IPS DF 6.9 (cell line): Measurements from ENCODE around the gene AP3M1.
A peak's percentile ranks its signal among the peaks of the same experiment; 100 is the strongest.

Experiments used
- DNase-seq: peaks from one replicate; pipeline ENCODE4 v3.0.0-alpha.2; 2013; ENCODE audit warnings: low read depth, low spot score
- H3K27ac ChIP-seq: one replicate; pipeline ENCODE4 v1.5.1; 2013; ENCODE audit warnings: low read length, control low read depth
- H3K27me3 ChIP-seq: 2 replicates; pipeline ENCODE4 v1.6.1; 2013; ENCODE audit warnings: mild to moderate bottlenecking, low read length; ENCODE audit not compliant: control insufficient read depth, insufficient read depth
- H3K36me3 ChIP-seq: 2 replicates; pipeline ENCODE4 v1.6.1; 2013; ENCODE audit warnings: low read length; ENCODE audit not compliant: control insufficient read depth, insufficient read depth
- H3K4me1 ChIP-seq: 2 replicates; pipeline ENCODE4 v1.6.1; 2013; ENCODE audit warnings: low read length; ENCODE audit not compliant: control insufficient read depth, insufficient read depth
- H3K4me3 ChIP-seq: 2 replicates; pipeline ENCODE4 v1.5.1; 2013; ENCODE audit warnings: mild to moderate bottlenecking, low read length
- H3K9me3 ChIP-seq: 2 replicates; pipeline ENCODE4 v1.6.1; 2013; ENCODE audit warnings: low read length, inconsistent platforms; ENCODE audit not compliant: control insufficient read depth, insufficient read depth
- WGBS: extraction: QIAGEN DNeasy Blood & Tissue Kit; methylation state at CpG from one replicate; pipeline ENCODE4 v1.1.7; 2013; ENCODE audit warnings: mixed read lengths, missing lambda C conversion rate; ENCODE audit not compliant: insufficient read length, insufficient coverage; 5-methylcytosine and 5-hydroxymethylcytosine counted together

Gene AP3M1

DNA sequence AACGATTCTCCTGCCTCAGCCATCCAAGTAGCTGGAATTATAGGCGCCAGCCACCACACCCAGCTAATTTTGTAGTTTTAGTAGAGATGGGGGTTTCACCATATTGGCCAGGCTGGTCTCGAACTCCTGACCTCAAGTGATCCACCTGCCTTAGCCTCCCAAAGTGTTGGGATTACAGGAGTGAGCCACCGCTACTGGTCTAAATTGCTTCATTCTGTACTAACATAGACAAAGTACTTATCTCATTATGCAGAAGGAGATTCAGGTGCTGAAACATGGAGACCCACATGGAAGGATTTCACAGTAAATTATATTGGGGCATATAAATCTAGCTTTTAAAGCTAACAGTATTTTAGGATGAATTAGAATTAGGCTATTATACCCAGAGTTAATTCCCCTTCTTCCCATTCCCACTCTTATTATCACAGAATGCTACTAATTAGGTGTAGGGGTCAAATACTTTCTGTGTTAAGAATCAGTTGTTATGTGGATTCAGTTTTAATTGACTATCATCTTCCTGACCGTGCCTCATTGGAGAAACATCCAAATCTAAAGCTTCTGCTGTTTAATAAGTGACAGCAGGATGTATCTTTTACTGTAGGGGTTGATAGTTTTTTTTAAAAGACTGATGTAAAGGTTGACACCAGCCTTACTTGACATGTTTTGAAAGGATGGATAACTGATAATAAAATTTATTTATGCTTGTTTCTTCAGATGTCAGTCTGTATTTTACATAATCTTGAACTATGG lies 27.6 kb upstream of the AP3M1 start:
- Histone ChIP-seq H3K27me3 (no peaks in the 10 kb centered on the region), H3K36me3 (no peaks in the 10 kb centered on the region), H3K9me3 (no peaks in the 10 kb centered on the region), H3K27ac (no peak overlapping the region), H3K4me3 (no peak overlapping the region), H3K4me1 (no peaks in the 10 kb centered on the region; the same call in 1 of the 2 replicates)
- no CpG with 5 or more reads among the region's 5 CpGs for WGBS
- no peak for DNase-seq

GRCh38 chr10:74177140-74177677 lies 26.6 kb upstream of the AP3M1 start:
- Histone ChIP-seq H3K27ac (no peak overlapping the region), H3K9me3 (no peaks in the 10 kb centered on the region), H3K4me1 (no peaks in the 10 kb centered on the region; the same call in 1 of the 2 replicates), H3K27me3 (no peaks in the 10 kb centered on the region), H3K36me3 (no peaks in the 10 kb centered on the region), H3K4me3 (peak overlapping the region; percentile 53)
- no CpG with 5 or more reads among the region's 13 CpGs for whole genome bisulfite sequencing
- no peak for DNase-seq

DNA sequence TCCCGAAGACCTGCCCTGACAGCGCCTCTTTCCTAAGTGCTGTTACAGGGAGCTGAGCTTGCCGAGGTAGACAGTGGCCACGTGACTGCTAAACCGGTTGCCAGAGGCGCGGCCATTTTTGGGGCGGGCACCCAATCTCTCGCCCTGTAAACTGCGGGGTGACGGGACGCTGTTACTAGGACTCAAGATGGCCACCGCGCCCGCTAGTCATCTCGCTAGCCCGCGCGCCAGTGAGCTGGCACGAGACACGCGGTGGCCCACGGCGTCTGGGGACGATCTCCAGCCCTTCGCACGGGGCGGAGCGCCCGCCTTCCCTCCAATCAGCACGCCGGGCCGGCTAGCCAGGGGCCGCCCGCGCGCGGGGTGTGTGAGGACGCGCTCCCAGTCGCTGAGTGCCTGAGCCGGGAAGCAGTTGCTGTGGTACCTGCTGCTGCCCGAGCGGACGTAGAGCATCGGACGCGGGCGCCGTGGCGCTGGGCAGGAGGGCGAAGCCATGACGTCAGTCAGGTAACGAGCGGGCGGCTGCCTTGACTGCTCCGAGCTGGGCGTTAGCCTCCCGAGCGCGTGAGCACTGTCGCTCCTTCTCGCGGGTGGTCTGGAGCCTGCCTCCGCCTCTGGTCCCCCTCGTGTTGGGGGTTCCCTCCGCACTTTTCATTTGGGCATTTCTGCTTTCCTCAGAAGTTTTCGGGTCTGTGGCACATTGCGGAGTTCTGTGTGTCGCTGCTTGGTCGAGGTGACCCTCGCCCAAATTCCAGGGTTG lies 25.9 kb upstream of the AP3M1 start:
- peak; percentile 92 for DNase-seq
- Histone ChIP-seq H3K9me3 (no peaks in the 10 kb centered on the region), H3K4me1 (no peaks in the 10 kb centered on the region; the same call in 1 of the 2 replicates), H3K36me3 (no peaks in the 10 kb centered on the region), H3K4me3 (peak overlapping the region; percentile 53), H3K27ac (no peak overlapping the region), H3K27me3 (no peaks in the 10 kb centered on the region)
- no CpG with 5 or more reads among the region's 72 CpGs for WGBS

DNA sequence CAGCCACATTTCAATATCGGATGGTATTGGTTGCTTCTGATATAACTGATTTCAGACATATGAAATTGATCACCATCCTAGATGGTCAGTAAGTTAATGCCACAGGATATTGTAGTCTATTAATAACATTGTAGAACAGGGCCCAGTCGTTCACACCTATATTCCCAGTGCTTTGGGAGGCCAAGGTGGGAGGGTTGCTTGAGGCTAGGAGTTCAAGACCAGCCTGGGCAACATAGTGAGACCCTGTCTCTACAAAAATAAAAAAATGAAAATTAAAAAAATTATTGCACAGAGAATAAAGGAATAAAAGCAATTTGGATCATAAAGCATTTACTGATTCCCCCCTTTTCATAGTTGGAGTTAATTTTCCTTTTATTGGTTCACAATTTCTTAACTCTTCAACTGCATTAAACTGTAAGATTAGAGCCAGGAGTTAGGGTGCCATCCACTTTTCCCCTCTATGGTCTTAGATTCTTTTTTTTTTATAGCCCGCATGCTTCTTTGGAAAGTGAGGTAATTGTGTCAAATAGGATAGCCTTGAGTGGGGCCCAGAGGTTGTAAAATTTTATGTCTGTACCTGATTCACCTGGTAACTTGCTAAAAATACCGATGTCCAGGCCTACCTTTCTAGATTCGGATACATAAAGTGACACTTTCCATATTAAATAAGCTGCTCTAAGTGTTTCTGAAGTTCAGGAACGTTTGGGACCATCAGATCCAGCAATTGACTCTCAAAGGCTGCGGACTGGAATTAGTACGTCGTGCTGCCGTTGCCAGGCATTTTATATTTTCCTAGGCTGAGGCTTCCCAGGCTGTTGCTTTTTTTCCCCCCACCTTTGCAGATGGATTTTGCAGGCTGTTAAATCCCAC lies 25.1 kb upstream of the AP3M1 start:
- no peaks in the 10 kb centered on the region for H3K9me3 ChIP-seq
- no peaks in the 10 kb centered on the region for H3K36me3 ChIP-seq
- H3K4me3 ChIP-seq = peak overlapping the region; percentile 53; the same call in 1 of the 2 replicates
- no peaks in the 10 kb centered on the region for H3K27me3 ChIP-seq
- no peak overlapping the region for H3K27ac ChIP-seq
- no CpG with 5 or more reads among the region's 10 CpGs for WGBS
- no peak for DNase-seq
- H3K4me1 ChIP-seq = no peaks in the 10 kb centered on the region; the same call in 1 of the 2 replicates

GRCh38 chr10:74174521-74174920 lies 23.9 kb upstream of the AP3M1 start:
- no peak overlapping the region for H3K4me3 ChIP-seq
- no peaks in the 10 kb centered on the region for H3K27me3 ChIP-seq
- DNase-seq = no peak
- H3K27ac ChIP-seq = no peak overlapping the region
- no peaks in the 10 kb centered on the region; the same call in 1 of the 2 replicates for H3K4me1 ChIP-seq
- no CpG with 5 or more reads among the region's 3 CpGs for WGBS
- no peaks in the 10 kb centered on the region for H3K36me3 ChIP-seq
- H3K9me3 ChIP-seq = no peaks in the 10 kb centered on the region

- Histone ChIP-seq H3K4me3 (no peak overlapping the region), H3K9me3 (no peaks in the 10 kb centered on the region), H3K27me3 (no peaks in the 10 kb centered on the region), H3K27ac (no peak overlapping the region), H3K4me1 (no peaks in the 10 kb centered on the region), H3K36me3 (no peaks in the 10 kb centered on the region)
- DNase-seq = no peak
- WGBS = no CpG with 5 or more reads among the region's 2 CpGs
Observed at GRCh38 chr10:74171625-74172024, 21.0 kb upstream of the AP3M1 start.

- DNase-seq = no peak
- Histone ChIP-seq H3K4me1 (peaks cover 1% of the 10 kb centered on the region; the same call in 1 of the 2 replicates), H3K27ac (no peak overlapping the region), H3K36me3 (no peaks in the 10 kb centered on the region), H3K27me3 (no peaks in the 10 kb centered on the region), H3K9me3 (no peaks in the 10 kb centered on the region), H3K4me3 (no peak overlapping the region)
- no CpG with 5 or more reads among the region's 1 CpG for WGBS
Observed at GRCh38 chr10:74167443-74167842, 16.8 kb upstream of the AP3M1 start.

- Histone ChIP-seq H3K36me3 (no peaks in the 10 kb centered on the region), H3K9me3 (no peaks in the 10 kb centered on the region), H3K4me1 (peaks cover 1% of the 10 kb centered on the region; the same call in 1 of the 2 replicates), H3K4me3 (no peak overlapping the region), H3K27ac (no peak overlapping the region), H3K27me3 (no peaks in the 10 kb centered on the region)
- DNase-seq = no peak
- no CpG with 5 or more reads among the region's 2 CpGs for WGBS
Observed at GRCh38 chr10:74165530-74165901, 14.9 kb upstream of the AP3M1 start.

DNA sequence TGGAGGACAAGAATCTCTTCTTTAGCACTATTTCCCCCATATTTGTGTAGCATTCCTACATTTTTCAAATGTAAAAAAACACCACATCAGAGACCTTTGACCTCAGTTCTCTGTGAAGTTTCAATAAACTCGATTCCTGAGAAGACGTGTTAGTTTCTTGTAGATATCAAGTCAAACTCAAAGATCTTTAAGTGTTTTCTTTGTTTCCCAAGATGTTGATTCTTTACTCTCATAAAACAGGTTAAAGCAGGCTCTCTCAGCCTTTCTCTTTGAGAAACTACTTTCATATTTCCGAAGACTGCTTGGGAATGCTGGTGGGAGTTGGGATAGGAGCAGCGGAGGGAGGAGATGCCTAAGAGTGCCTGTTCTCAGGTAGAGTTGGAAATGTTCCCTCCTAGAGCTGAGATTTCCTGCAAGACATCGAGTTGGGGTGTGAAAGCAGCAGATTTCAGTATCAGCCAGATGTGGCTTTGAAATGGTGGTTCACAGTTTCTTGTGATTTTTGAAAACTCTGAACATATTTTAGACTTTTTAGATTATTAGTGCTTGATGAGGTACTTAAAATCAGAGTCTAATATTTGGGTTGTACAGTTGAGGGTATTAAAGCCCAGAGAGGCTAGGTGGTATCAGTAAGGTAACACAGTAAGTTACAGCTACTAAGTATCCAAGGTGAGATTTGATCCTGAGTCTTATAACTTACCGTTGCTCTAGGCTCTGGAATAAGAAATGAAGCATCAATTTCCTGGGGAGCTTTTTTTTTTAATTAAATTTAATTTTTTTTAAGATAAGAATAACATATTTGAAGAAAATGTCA lies 14.3 kb upstream of the AP3M1 start:
- H3K4me1 ChIP-seq = peaks cover 1% of the 10 kb centered on the region; the same call in 1 of the 2 replicates
- H3K9me3 ChIP-seq = no peaks in the 10 kb centered on the region
- no peak for DNase-seq
- WGBS = no CpG with 5 or more reads among the region's 6 CpGs
- no peak overlapping the region for H3K27ac ChIP-seq
- no peaks in the 10 kb centered on the region for H3K36me3 ChIP-seq
- H3K27me3 ChIP-seq = no peaks in the 10 kb centered on the region
- no peak overlapping the region for H3K4me3 ChIP-seq
